GM23338 (cell line): ENCODE measurements around the gene ASPG. TPM values are rescaled to one million over a fixed set of nuclear protein-coding genes. Genes with fewer than 3 reads are reported as not detected.

Experiments used
- ATAC-seq: fragments of 200-7000 bp; cut with Tn5 transposase; 3 replicates; pipeline ENCODE4 v1.9.1; 2020
- DNase-seq: peaks from one replicate; pipeline ENCODE4 v3.0.0-alpha.2; 2015; ENCODE audit warnings: low spot score
- H2AFZ ChIP-seq: fragments of 200-600 bp; sonication (generic); 2 replicates; pipeline ENCODE4 v1.8.0; 2016; ENCODE audit warnings: antibody characterized with exemption, mild to moderate bottlenecking, moderate library complexity
- H3F3A ChIP-seq: fragments of 200-600 bp; sonication (generic); replicated peaks from 2 replicates; pipeline ENCODE4 v1.8.0; 2017; ENCODE audit warnings: antibody characterized with exemption, mixed run types, low read depth
- H3K27ac ChIP-seq: fragments of 200-600 bp; sonication (generic); 2 replicates; pipeline ENCODE4 v1.6.1; 2016; ENCODE audit warnings: low read depth
- H3K27me3 ChIP-seq: fragments of 200-600 bp; sonication (generic); 2 replicates; pipeline ENCODE4 v1.8.0; 2016; ENCODE audit warnings: mild to moderate bottlenecking, mixed run types, moderate library complexity; ENCODE audit not compliant: insufficient read depth
- H3K36me3 ChIP-seq: fragments of 200-600 bp; sonication (generic); 2 replicates; pipeline ENCODE4 v1.8.0; 2016; ENCODE audit warnings: mild to moderate bottlenecking; ENCODE audit not compliant: insufficient read depth
- H3K4me1 ChIP-seq: fragments of 200-600 bp; sonication (generic); 2 replicates; pipeline ENCODE4 v1.8.0; 2016; ENCODE audit warnings: mild to moderate bottlenecking, moderate library complexity; ENCODE audit not compliant: insufficient read depth
- H3K4me2 ChIP-seq: fragments of 200-600 bp; sonication (generic); 2 replicates; pipeline ENCODE4 v1.7.1; 2017; ENCODE audit warnings: mixed run types
- H3K4me3 ChIP-seq: fragments of 200-600 bp; sonication (generic); 2 replicates; pipeline ENCODE4 v1.6.1; 2016; ENCODE audit warnings: mixed run types
- H3K79me2 ChIP-seq: fragments of 200-600 bp; sonication (generic); replicated peaks from 2 replicates; pipeline ENCODE4 v1.8.0; 2017; ENCODE audit warnings: mild to moderate bottlenecking; ENCODE audit not compliant: insufficient read depth
- H3K9me2 ChIP-seq: fragments of 200-600 bp; sonication (generic); 2 replicates; pipeline ENCODE4 v1.8.0; 2017; ENCODE audit not compliant: insufficient read depth
- H4K20me1 ChIP-seq: fragments of 200-600 bp; sonication (generic); replicated peaks from 2 replicates; pipeline ENCODE4 v1.8.0; 2017; ENCODE audit warnings: mild to moderate bottlenecking; ENCODE audit not compliant: insufficient read depth
- H3K27ac Mint-ChIP-seq: 2 replicates; pipeline ENCODE4 v1.8.0; 2020; ENCODE audit warnings: inconsistent platforms, mild to moderate bottlenecking, moderate library complexity, mixed read lengths
- H3K27me3 Mint-ChIP-seq: 3 replicates; pipeline ENCODE4 v1.8.0; 2022; ENCODE audit warnings: low read depth, mild to moderate bottlenecking, moderate library complexity, mixed read lengths, inconsistent platforms; ENCODE audit not compliant: insufficient read depth, poor library complexity
- H3K36me3 Mint-ChIP-seq: 3 replicates; pipeline ENCODE4 v1.8.0; 2021; ENCODE audit warnings: low read depth, mild to moderate bottlenecking, inconsistent platforms, moderate library complexity, mixed read lengths
- H3K4me1 Mint-ChIP-seq: 3 replicates; pipeline ENCODE4 v1.8.0; 2020; ENCODE audit warnings: mild to moderate bottlenecking, inconsistent platforms, mixed read lengths
- H3K4me3 Mint-ChIP-seq: 3 replicates; pipeline ENCODE4 v1.8.0; 2021; ENCODE audit warnings: moderate library complexity, mild to moderate bottlenecking, inconsistent platforms, mixed read lengths
- H3K9me3 Mint-ChIP-seq: 3 replicates; pipeline ENCODE4 v1.8.0; 2020; ENCODE audit warnings: moderate library complexity, mild to moderate bottlenecking, inconsistent platforms, mixed read lengths
- CREB1 ChIP-seq: fragments of 250-450 bp; sonication (Bioruptor Pico); IDR thresholded peaks from 2 replicates; pipeline ENCODE4 v1.5.0; 2020; ENCODE audit warnings: low read depth, mild to moderate bottlenecking, moderate library complexity
- CTCF ChIP-seq, 2 experiments: fragments of 200-600 bp in 1 of 2; sonication (generic) in 1 of 2; conservative IDR thresholded peaks; 2 replicates each; pipeline versions ENCODE4 v1.5.1 to v1.6.1; 2016 to 2017; ENCODE audit warnings: antibody characterized with exemption in 2 of 2, low read depth in 2 of 2, mild to moderate bottlenecking in 2 of 2, moderate library complexity in 1 of 2
- ETS1 ChIP-seq: IDR thresholded peaks from 2 replicates; pipeline ENCODE4 v1.6.1; 2016; ENCODE audit warnings: antibody characterized with exemption
- EZH2 ChIP-seq: fragments of 200-600 bp; sonication (generic); IDR thresholded peaks from one replicate; pipeline ENCODE4 v1.8.0; 2017; ENCODE audit warnings: antibody characterized with exemption, mild to moderate bottlenecking, low read depth; ENCODE audit not compliant: unreplicated experiment
- EZH2phosphoT487 ChIP-seq: fragments of 200-600 bp; sonication (generic); IDR thresholded peaks from one replicate; pipeline ENCODE4 v1.8.1; 2018; ENCODE audit warnings: antibody characterized with exemption; ENCODE audit not compliant: unreplicated experiment
- JUNB ChIP-seq: IDR thresholded peaks from one replicate; pipeline ENCODE4 v1.6.1; 2016; ENCODE audit warnings: antibody characterized with exemption; ENCODE audit not compliant: unreplicated experiment
- NANOG ChIP-seq: IDR thresholded peaks from 2 replicates; pipeline ENCODE4 v1.6.1; 2016; ENCODE audit warnings: antibody characterized with exemption, borderline replicate concordance
- POLR2AphosphoS5 ChIP-seq: IDR thresholded peaks from 2 replicates; pipeline ENCODE4 v1.6.1; 2016; ENCODE audit warnings: antibody characterized with exemption, low read depth
- REST ChIP-seq: IDR thresholded peaks from one replicate; pipeline ENCODE4 v1.6.1; 2018; ENCODE audit warnings: antibody characterized with exemption; ENCODE audit not compliant: unreplicated experiment
- STAT1 ChIP-seq: IDR thresholded peaks from one replicate; pipeline ENCODE4 v1.6.1; 2016; ENCODE audit warnings: antibody characterized with exemption; ENCODE audit not compliant: unreplicated experiment
- ZNF114 ChIP-seq: fragments of 250-450 bp; sonication (Bioruptor Pico); IDR thresholded peaks from 2 replicates; pipeline ENCODE4 v1.5.0; 2020; ENCODE audit warnings: mild to moderate bottlenecking, moderate library complexity
- ZNF331 ChIP-seq: fragments of 250-450 bp; sonication (Bioruptor Pico); IDR thresholded peaks from 2 replicates; pipeline ENCODE4 v1.5.0; 2020; ENCODE audit warnings: low read depth, mild to moderate bottlenecking, moderate library complexity
- ZNF462 ChIP-seq: fragments of 250-450 bp; sonication (Bioruptor Pico); IDR thresholded peaks from 2 replicates; pipeline ENCODE4 v1.5.0; 2020; ENCODE audit warnings: mild to moderate bottlenecking, moderate library complexity
- polyA plus RNA-seq: library from polyadenylated mRNA; unstranded; fragments of >200 nt; fragmentation: Nextera tagmentation; extraction: Ambion mirVana; gene quantifications from 2 replicates; pipeline ENCODE4 v1.2.1, GENCODE V29; 2016
- total RNA-seq: library from RNA; depleted of rRNA; stranded (reverse); fragments of >200 nt; shearing (Covaris generic); gene quantifications from 2 replicates; pipeline ENCODE4 v1.2.3, GENCODE V29; 2014

ASPG gene
- total and polyA plus RNA-seq, 2 experiments from 2014 or later = 0.61 to 6.2 TPM

- Mint-ChIP-seq H3K36me3 (no peaks in the 10 kb centered on the region), H3K27ac (no peak overlapping the region)
- no peak for ATAC-seq
Observed at GRCh38 chr14:104114421-104115130, 29.1 kb downstream of the ASPG start.

More at GRCh38 chr14:104114421-104115130, 29.1 kb downstream of the ASPG start:
- Histone ChIP-seq H3K4me1 (no peaks in the 10 kb centered on the region; the same call in 1 of the 2 replicates), H3K4me2 (no peak overlapping the region), H3F3A (no peaks in the 10 kb centered on the region), H3K27ac (no peak overlapping the region), H4K20me1 (no peaks in the 10 kb centered on the region), H2AFZ (no peak overlapping the region), H3K9me2 (no peaks in the 10 kb centered on the region), H3K79me2 (no peaks in the 10 kb centered on the region), H3K27me3 (peaks cover 36% of the 10 kb centered on the region), H3K36me3 (no peaks in the 10 kb centered on the region), H3K4me3 (no peak overlapping the region)
- no peak for DNase-seq
- TF ChIP-seq ETS1 (no peak), POLR2AphosphoS5 (no peak), STAT1 (no peak), ZNF114 (no peak), EZH2phosphoT487 (no peak), JUNB (no peak), NANOG (no peak), ZNF462 (CRISPR knock-in tag) (no peak), REST (no peak), CTCF (conservative IDR thresholded peaks at IDR 0.05; ENCODE audit: low read depth in 2 of 2) (no peak), CREB1 (CRISPR knock-in tag) (no peak), EZH2 (no peak), ZNF331 (CRISPR knock-in tag) (no peak)
- Mint-ChIP-seq H3K27me3 (peaks cover 31% of the 10 kb centered on the region), H3K9me3 (no peaks in the 10 kb centered on the region), H3K4me3 (no peak overlapping the region), H3K4me1 (no peaks in the 10 kb centered on the region)
